ENCODE measurements around the gene ZNRF4.

The ZNRF4 gene

DNA sequence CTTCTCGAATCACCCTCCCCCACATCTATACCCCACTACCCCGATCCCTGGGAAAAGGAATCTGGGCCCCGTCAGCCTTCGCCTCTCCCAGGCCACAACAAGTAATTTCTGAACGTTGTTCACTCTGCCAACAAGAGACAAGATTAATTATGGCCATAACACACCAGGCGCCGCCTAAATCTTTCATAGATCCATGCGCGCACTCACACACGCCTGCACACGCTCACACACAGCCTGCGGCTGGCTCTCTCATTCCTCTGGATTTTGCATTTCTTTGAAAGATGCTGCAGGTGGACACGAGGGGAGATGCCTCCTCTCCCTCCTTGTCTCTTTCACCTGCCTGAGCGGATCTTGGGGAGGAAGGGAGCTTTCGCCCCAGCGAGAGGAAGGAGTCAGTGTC, 17.1 kb downstream of the ZNRF4 start:
- in situ Hi-C loops (cut with HindIII; ENCODE audit: low sequenced_read_pairs), result no loop called here

DNA sequence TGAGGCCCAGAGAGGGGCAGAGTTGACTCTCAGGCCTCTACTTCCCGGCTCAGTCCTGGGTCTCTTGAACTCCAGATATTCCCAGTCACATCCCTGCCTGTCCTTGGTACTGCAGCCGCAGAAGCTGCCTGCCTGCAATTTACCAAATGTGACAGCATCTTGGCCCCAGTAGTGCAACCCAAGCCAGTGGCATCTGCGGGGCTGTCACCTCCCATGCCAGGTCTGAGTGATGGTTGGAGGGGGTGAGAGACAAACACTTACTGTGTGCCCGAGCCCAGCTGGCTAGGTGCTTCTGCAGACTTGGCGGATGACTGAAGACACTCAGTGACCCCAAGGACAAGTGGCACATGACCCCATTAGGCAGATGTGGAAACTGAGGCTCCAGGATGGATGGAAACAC, 18.4 kb downstream of the ZNRF4 start:
- in situ Hi-C loops (cut with HindIII; ENCODE audit: low sequenced_read_pairs), result no loop called here

DNA sequence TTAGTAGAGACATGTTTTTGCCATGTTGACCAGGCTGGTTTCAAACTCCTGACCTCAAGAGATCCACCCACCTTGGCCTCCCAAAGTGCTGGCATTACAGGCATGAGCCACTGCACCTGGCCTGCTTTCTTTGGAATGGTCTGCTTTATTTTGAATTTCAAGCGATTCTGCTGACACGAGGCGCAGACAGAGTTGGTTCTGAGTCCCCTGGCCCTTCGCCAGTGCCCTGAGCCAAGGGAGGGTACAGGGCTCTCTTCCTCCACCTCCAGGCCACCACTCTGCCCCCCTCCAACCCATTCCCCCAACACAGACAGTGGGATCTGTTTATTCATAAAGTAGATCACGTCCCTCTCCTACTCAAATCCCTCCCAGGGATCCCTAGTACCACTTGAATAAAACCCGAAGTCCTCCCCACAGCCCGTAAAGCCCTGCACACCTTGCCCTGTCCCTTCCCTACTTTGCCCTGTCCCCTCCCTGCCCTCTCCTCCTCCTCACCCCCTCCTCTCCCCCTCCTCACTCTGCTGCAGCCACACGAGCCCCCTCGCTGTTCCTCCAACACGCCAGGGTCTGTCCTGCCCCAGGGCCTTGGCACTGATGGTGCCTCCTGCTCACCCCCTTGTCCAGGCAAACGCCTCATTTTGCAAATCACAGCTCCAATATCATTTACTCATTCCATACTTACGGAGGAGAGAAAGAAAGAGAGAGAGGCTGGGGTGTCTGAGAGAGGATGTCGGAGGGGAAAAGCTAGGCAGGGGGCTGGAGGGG, 22.4 kb downstream of the ZNRF4 start:
- in situ Hi-C loops (cut with HindIII; ENCODE audit: low sequenced_read_pairs), result no loop called here

DNA sequence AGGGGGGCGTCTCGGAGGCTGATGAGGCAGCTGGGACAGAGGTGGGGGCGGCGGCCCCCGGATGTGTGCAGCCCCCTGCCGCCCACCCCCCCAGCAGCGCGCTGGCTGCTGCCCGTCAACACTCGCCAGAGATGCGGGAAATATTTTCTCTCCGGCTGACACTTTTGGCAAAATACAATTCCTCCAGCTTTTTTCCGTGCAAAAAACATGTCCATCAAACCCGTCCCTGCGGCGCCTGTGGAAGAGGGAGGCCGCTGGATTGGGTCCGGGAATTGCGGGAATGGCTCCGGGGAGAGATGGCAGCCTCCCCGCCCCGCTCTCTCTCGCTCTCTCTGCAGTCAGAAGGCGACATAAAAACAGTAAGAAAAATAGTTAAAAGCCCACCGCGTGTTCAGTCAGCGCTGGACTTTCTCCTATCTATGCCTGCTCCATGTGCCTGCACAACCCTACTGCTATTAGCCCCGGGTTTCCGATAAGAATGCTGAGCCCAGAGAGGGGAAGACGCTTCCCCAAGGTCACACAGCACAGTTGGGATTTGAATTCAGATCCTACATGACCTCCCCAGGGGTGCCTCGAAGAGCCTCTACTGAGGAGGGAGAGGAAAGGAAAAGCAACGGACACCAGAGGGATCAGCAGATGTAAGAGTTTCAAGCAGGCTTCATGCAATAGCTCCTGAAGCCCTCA, 23.2 kb downstream of the ZNRF4 start:
- in situ Hi-C loops (cut with HindIII; ENCODE audit: low sequenced_read_pairs), result no loop called here

DNA sequence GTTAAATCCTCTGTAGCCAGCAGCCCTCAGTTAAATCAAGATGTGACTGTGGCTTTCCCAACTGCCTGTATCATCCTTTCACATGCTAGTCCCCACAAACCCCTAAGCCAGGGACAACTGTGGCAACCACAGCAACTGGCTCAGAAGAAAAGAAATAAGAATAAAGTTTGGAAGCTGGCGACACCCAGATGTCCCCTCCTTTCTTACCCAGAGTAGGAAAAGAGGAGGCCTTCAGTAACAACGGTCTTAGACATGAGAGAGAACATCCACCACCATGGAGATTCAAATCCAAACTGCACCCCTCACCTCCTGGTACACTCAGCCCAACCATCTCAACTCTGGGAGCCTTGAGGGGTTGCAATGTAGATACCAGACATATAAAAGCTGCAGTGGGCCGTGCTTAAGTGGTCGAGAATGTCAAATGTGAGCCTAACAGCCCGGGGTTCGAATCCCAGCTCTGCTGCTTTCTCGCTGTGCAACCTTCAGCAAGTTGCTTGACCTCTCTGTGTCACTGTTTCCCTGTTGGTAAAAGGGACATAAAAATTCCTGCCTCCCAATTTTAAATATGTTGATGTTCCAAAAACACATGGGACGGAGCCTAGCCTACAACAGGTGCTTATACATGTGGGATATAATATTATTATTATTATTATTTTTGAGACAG, 23.8 kb downstream of the ZNRF4 start:
- in situ Hi-C loops (cut with HindIII; ENCODE audit: low sequenced_read_pairs), result no loop called here

DNA sequence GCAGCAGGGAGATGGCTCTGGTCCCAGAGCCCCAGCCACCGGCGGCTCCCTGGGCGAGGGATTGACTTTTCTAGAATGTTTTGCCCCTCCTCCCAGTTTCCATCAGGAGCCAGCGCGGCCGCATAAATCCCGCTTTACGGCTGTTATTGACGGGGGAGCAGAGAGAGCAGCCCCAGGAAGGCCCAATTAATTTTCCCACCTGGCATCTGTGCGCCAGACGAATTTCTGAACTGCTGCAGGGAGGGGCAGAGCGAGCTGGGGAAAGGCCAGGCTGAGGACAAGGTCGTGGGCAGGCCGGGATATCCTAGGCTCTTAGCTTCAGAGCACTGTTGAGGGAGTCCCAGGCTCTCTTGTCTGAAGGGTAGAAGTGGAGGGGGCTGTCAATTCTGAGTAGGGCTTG, 24.7 kb downstream of the ZNRF4 start:
- in situ Hi-C loops (cut with HindIII; ENCODE audit: low sequenced_read_pairs), result loop anchor here (5.0 to 10.0 kb wide), 3 partner anchors 75 to 225 kb away; no protein-coding TSS in a partner anchor

DNA sequence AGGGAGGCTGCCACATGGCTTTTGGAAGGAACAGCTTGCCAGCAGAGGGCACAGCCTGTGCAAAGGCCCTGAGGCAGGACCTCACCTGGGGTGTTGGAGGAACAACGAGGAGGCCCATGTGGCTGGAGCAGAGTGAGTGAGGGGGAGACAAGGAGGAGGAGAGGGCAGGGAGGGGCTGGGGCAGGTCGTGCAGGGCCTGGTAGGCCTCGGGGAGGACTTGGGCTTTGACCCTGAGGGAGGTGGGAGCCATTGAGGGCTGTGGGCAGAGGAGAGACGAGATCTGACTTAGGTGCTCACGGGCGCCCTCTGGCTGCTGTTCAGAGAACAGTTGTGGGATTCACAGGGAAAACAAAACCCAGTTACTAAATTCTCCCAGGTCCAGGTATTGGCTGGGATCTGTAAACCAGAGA, 25.2 kb downstream of the ZNRF4 start:
- in situ Hi-C loops (cut with HindIII; ENCODE audit: low sequenced_read_pairs), result loop anchor here (5.0 to 10.0 kb wide), 3 partner anchors 74 to 226 kb away; no protein-coding TSS in a partner anchor

DNA sequence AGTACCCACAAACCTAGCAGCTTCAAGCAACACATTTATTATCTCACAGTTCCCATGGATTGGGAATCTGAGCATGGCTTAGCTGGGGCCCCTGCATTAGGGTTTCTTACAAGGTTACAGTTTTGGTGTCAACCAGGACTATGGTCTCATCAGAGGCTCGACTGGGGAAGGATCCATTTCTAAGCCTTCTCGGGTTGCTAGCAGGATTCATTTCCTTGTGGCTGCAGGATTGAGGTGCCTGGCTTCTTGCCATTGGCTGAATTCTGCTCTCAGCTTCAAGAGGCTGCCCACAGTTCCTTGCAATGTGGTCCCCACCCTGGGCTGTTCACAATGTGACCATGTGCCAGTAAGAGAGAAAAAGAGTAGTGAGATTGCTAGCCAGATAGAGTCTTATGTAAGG, 26.7 kb downstream of the ZNRF4 start:
- in situ Hi-C loops (cut with HindIII; ENCODE audit: low sequenced_read_pairs), result loop anchor here (5.0 to 10.0 kb wide), 3 partner anchors 73 to 227 kb away; no protein-coding TSS in a partner anchor

DNA sequence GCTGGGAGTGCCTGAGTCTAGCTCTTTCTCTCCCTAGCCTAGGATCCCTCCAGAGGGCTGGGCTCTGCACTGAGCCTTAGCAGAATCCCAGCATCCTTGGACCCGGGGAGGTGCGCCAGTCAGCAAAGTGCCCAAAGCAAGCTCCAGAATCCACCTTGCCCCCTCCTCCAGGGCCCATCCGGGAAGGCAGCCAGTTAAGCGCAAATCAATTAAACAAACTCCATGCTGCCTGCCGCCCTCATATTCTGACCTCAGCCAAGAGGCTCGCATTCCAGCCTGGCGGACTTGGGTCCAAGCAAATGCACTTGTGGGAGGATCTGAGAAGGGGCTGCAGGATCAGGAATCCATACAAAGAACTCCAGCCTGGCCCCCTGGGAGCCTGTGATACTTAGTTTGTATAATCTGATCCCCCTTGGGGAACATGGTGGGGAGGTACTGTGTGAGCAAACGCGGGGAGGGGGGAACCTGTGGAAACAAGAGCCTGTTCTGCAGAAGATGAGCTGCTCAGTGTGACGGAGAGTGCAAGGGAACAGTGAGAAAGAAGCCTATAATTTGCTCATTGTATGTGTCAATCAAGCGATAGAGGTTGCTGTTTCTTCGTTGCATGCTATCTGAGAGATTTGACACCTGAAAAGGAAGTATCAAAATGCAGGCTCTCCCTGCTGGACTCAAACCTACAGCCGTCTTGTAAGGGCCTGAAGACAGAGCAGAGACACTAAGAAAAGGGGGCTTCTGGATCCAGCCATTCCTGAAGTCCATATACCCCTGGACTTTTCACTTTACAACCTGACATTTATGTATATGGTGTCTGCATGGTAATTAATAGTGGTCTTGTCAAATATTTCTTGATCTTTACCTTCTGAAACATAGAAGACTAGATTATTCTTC, 29.4 kb downstream of the ZNRF4 start:
- in situ Hi-C loops (cut with HindIII; ENCODE audit: low sequenced_read_pairs), result loop anchor here (5.0 to 10.0 kb wide), 3 partner anchors 70 to 230 kb away; no protein-coding TSS in a partner anchor

DNA sequence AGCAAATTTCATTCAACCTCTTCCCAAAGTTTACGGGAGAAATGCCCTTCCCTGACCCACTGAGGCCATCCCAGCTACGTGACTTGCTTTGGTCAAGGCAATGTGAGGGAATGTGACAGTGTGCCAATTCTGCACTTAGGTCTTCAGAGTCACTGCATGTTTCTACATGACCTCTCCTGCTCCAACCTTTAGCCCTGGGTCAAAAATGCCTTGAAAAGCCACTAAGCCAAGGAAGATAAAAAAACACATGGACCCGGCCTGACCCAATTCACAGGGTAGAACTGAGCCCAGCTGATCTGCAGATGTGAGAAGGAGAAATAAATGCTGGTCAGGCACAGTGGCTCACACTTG, 30.0 kb downstream of the ZNRF4 start:
- in situ Hi-C loops (cut with HindIII; ENCODE audit: low sequenced_read_pairs), result loop anchor here (10.0 kb wide), 2 partner anchors 70 to 230 kb away; no protein-coding TSS in a partner anchor

DNA sequence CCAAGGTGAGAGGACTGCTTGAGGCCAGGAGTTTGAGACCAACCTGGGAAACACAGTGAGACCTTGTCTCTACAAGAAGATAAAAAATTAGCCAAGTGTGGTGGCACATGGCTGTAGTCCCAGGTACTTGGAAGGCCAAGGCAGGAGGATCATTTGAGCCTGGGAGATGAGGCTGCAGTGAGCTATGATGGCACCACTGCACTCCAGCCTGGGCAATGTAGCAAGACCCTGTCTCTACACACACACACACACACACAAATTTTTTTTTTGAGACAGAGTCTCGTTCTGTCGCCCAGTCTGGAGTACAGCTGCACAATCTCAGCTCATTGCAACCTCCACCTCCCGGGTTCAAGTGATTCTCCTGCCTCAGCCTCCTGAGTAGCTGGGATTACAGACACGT, 30.4 kb downstream of the ZNRF4 start:
- in situ Hi-C loops (cut with HindIII; ENCODE audit: low sequenced_read_pairs), result loop anchor here (10.0 kb wide), 2 partner anchors 69 to 231 kb away; no protein-coding TSS in a partner anchor

DNA sequence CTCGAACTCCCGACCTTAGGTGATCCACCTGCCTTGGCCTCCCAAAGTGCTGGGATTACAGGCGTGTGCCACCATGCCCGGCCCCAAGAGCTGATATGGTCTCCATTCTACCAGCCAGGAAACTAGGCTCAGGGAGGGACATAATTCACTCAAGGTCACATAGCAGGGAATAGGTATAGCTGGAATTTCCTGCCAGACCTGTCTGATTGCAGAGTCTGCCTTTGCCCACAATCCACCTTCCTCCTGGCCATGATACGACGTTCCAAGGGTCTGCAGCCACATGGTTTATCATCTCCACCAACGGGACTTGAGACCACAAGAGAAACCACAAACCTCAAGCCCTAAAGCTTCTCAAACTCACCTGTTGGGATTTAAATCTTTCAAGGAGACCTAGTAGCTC, 32.0 kb downstream of the ZNRF4 start:
- in situ Hi-C loops (cut with HindIII; ENCODE audit: low sequenced_read_pairs), result loop anchor here (10.0 kb wide), 2 partner anchors 68 to 232 kb away; no protein-coding TSS in a partner anchor

DNA sequence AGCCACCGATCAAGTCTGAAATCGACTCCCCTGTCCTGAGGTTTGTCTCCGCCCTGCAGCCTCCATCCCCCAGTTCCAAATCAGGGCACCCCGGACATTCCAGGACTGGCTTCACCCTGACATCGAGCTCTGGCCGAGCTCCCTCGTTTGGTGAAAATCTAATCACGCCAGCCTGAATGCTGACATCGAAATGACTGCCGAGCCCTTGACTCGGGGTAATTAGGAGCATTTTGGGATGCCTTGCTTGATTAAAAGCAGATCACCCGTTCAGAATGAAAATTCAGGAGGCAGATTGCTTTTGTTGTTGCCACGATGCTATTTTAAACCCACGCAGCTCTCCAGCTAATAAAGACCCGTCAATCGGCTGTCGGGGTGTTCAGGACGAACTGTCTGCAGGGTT, 34.3 kb downstream of the ZNRF4 start:
- in situ Hi-C loops (cut with HindIII; ENCODE audit: low sequenced_read_pairs), result loop anchor here (10.0 kb wide), 2 partner anchors 65 to 235 kb away; no protein-coding TSS in a partner anchor

DNA sequence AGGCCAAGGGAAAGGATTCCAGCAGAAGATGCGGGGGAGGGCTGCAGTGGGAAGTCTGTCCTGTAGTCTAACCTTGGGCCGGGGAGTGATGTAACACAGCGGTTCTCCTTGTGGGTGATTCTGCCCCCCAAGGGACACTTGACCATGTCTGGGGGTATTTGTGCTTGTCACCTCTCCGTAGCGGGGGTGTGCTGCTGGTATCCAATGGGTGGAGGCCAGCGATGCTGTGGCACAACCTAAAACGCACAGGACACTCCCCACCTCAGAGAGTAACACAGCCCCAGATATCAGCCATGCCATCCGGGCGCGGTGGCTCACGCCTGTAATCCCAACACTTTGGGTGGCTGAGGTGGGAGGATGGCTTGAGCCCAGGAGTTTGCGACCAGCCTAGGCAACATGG, 36.3 kb downstream of the ZNRF4 start:
- in situ Hi-C loops (cut with HindIII; ENCODE audit: low sequenced_read_pairs), result no loop called here

DNA sequence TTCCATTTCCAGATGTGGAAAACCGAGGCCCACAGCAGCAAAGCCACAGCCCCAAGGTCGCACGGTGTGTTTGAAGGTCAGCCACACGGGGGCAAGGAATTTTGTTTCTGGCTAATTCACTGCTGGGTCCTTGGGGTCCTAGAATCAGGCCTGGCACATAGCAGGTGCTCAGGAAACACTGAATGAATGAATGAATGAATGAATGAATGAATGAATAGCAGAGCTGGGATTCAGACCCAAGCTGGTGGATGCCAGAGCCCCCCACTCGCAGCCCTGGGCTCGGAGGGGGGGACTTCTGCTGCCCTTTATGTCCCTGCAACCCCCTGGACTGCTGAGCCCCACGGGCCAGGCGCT, 37.0 kb downstream of the ZNRF4 start:
- in situ Hi-C loops (cut with HindIII; ENCODE audit: low sequenced_read_pairs), result no loop called here

DNA sequence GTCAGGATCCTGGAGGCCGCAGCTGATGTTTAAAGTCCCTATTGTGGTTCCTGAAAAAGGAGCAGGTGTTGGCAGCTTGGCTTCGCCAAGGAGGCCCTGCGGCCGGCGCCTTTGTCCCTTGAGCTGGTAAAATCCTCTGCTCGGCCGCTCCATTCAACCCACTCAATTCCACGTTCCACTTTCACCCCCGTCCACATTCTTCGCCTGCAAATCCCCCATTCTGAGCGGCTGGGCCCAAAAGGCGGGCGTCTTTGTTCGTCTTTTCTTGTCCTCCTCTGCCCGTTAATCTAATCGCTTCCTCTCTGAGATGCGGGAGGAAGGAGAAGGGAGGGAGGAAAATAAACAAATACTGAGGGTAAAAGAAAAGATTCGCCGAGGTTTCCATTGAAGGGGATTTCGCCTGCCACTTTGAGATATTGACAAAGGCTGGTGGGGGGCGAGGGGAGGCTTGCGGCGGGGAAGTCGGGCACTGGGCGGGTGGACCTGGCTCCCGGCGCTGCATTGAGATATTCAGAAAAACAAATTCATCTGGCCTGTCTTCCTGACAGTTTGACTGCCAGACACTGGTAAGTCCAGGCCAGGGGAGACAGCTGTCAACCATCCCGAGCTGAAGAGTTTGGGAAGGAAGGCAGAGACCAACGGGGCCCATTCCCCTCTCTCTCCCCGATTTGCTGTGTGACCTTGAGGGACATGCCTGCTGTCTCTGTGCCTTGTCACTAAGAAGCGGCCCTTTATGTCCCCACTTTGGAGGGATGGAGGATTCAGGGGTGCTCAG, 37.6 kb downstream of the ZNRF4 start:
- in situ Hi-C loops (cut with HindIII; ENCODE audit: low sequenced_read_pairs), result no loop called here

DNA sequence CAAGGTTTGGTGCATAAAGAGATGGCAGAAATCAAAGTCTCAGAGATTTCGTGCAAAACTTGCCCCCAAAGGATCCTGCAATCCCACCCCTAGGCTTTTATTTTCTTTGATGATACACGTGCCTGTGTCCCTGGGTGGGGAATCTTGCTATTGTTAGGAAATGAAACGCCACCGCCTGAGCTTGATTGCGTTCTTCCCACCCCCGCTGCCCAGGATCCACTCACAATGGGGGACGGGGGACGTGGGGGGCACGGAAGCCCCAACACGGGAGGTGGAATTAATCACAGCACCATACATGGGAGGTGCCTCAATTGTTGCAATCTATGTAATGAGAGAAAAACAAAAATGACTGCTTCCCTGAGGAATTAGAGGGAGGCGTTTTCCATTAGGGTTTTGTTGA, 39.6 kb downstream of the ZNRF4 start:
- in situ Hi-C loops (cut with HindIII; ENCODE audit: low sequenced_read_pairs), result no loop called here

DNA sequence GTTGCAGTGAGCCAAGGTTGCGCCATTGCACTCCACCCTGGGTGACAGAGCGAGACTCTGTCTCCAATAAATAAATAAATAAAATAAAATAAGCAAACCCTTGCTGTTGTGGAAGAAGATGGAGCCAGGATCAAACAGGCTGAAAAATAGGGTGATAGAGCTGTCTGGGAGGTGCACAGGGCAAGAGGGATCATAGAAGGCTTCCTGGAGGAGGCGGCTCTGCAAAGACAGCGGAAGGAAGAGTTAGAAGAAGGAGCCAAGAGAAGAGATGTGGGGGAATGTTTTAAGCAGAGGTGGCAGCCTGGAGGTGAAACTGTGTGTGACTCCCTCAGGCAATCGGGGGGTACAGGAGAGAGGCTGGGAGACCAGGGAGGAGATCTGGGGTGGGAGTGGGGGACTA, 40.6 kb downstream of the ZNRF4 start:
- in situ Hi-C loops (cut with HindIII; ENCODE audit: low sequenced_read_pairs), result no loop called here

DNA sequence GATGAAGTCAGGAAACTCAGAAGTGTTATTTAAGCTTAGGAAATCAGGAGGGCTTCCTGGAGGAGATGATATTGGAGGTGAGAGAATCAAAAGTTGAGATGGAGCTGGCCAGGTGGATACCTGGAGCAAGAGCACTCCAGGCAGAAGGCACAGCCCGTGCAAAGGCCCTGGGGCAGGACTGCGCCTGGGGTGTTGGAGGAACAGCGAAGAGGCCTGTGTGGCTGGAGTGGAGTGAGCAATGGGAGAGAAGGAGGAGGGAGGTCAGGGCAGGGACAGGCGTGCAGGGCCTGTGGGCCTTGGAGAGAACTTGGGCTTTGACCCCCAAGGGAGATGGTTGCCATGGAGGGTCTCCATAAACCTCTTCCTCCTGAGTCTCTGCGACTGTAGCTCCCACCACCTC, 42.1 kb downstream of the ZNRF4 start:
- in situ Hi-C loops (cut with HindIII; ENCODE audit: low sequenced_read_pairs), result no loop called here
